ENCODE measurements around the gene SLC25A25. TPM values are rescaled to one million over a fixed set of nuclear protein-coding genes. Genes with fewer than 3 reads are reported as not detected.

The SLC25A25 gene
- total and polyA plus RNA-seq, 5 donors from 2014 or later, result 11.3 to 13.8 (median 12.0) TPM

DNA sequence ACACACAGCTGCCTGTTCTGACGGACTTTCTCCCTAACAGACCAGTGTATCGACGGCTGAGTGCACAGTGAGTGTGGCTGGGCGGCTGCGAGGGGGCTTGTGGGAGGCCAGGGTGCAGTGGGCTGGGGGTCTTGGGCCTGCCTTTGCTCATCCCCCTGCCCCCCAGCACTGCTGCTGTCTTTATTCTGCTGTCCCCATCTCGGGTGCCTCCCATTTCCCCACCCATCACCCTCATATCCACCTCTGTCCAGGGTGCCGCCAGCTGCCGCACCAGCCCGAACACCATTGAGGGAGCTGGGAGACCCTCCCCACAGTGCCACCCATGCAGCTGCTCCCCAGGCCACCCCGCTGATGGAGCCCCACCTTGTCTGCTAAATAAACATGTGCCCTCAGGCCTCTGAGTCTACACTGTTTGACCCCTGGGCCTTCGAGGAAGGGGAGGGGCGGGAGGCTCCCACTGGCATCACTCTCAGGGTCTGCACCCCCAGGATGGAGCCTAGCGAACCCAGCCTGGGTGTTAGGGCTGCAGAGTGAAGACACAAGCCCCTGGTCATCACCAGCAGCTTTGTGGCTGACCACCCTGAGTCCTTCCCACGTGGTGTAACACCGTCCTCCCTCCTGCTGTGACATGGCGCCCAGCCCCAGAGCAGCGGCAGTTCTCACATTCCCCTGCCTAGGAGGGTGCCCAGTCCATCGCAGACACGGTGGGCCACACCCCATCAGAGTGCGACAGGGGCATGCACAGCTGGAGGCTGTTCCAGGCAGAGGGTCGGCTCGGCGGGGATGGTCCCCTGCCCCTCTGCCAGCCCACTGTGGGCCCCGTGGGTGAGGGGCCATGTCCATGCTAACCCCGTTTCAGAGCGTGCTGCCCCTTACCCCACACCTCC, 85.3 kb downstream of the SLC25A25 start:
- Histone ChIP-seq H3K36me3 (ENCODE audit: control insufficient read depth, insufficient read depth, low read length) (no peaks in the 10 kb centered on the region), H3K4me1 (ENCODE audit: control insufficient read depth, insufficient read depth, low read length, poor library complexity, severe bottlenecking) (no peaks in the 10 kb centered on the region), H3K27me3 (ENCODE audit: control insufficient read depth, insufficient read depth, low read length) (no peaks in the 10 kb centered on the region), H3K9me3 (ENCODE audit: control insufficient read depth in 2 of 2, low read length in 2 of 2) (no peaks in the 10 kb centered on the region), H3K27ac (ENCODE audit: insufficient read depth, low read length, poor library complexity, severe bottlenecking) (no peak overlapping the region), H3K4me3 (ENCODE audit: low read depth, low read length) (no peak overlapping the region)
- Mint-ChIP-seq H3K36me3 (no peaks in the 10 kb centered on the region), H3K27ac (no peak overlapping the region), H3K4me3 (no peak overlapping the region), H3K27me3 (no peaks in the 10 kb centered on the region), H3K4me1 (peaks cover 0 to 4% (median 0%) of the 10 kb centered on the region in 4 donors), H3K9me3 (no peaks in the 10 kb centered on the region)
- DNase-seq (no peak), ATAC-seq (ENCODE audit: low read depth in 2 of 2) (no peak)

GRCh38 chr9:128153947-128154695, 86.1 kb downstream of the SLC25A25 start:
- no peaks in the 10 kb centered on the region for H3K36me3 Mint-ChIP-seq
- ATAC-seq (ENCODE audit: low read depth in 2 of 2) (no peak), DNase-seq (no peak)
- Histone ChIP-seq H3K9me3 (ENCODE audit: control insufficient read depth in 2 of 2, low read length in 2 of 2) (no peaks in the 10 kb centered on the region), H3K27ac (ENCODE audit: insufficient read depth, low read length, poor library complexity, severe bottlenecking) (no peak overlapping the region), H3K4me3 (ENCODE audit: low read depth, low read length) (no peak overlapping the region), H3K36me3 (ENCODE audit: control insufficient read depth, insufficient read depth, low read length) (no peaks in the 10 kb centered on the region), H3K27me3 (ENCODE audit: control insufficient read depth, insufficient read depth, low read length) (no peaks in the 10 kb centered on the region), H3K4me1 (ENCODE audit: control insufficient read depth, insufficient read depth, low read length, poor library complexity, severe bottlenecking) (no peaks in the 10 kb centered on the region)
- no peak overlapping the region for H3K4me3 Mint-ChIP-seq
- no peaks in the 10 kb centered on the region for H3K27me3 Mint-ChIP-seq
- peaks cover 0 to 5% (median under 1%) of the 10 kb centered on the region in 4 donors for H3K4me1 Mint-ChIP-seq
- H3K27ac Mint-ChIP-seq, result no peak overlapping the region
- no peaks in the 10 kb centered on the region for H3K9me3 Mint-ChIP-seq

GRCh38 chr9:128155736-128156500, 87.9 kb downstream of the SLC25A25 start:
- Histone ChIP-seq H3K36me3 (ENCODE audit: control insufficient read depth, insufficient read depth, low read length) (no peaks in the 10 kb centered on the region), H3K27ac (ENCODE audit: insufficient read depth, low read length, poor library complexity, severe bottlenecking) (no peak overlapping the region), H3K4me1 (ENCODE audit: control insufficient read depth, insufficient read depth, low read length, poor library complexity, severe bottlenecking) (peaks cover 14% of the 10 kb centered on the region), H3K9me3 (ENCODE audit: control insufficient read depth in 2 of 2, low read length in 2 of 2) (no peaks in the 10 kb centered on the region), H3K4me3 (ENCODE audit: low read depth, low read length) (no peak overlapping the region), H3K27me3 (ENCODE audit: control insufficient read depth, insufficient read depth, low read length) (no peaks in the 10 kb centered on the region)
- no peak overlapping the region for H3K27ac Mint-ChIP-seq
- no peak for DNase-seq
- no peak for ATAC-seq (ENCODE audit: low read depth in 2 of 2)
- no peaks in the 10 kb centered on the region for H3K9me3 Mint-ChIP-seq
- H3K36me3 Mint-ChIP-seq, result no peaks in the 10 kb centered on the region
- no peaks in the 10 kb centered on the region for H3K27me3 Mint-ChIP-seq
- H3K4me1 Mint-ChIP-seq, result peaks cover under 1 to 13% (median 5%) of the 10 kb centered on the region in 4 donors
- peak overlapping the region in 1 of 4 donors; percentile 10 for H3K4me3 Mint-ChIP-seq

Other genes with a start within 250 kb of the SLC25A25 start
- 3.6 TPM for gene ENG, start 213.6 kb upstream of the SLC25A25 start, total RNA-seq
- gene ENG, start 213.6 kb upstream of the SLC25A25 start, polyA plus RNA-seq, result 1 to 10 TPM in 3 of 4 donors, under 1 TPM in 1; 0.71 to 2.9 (median 1.9) TPM
- gene AK1, start 190.6 kb upstream of the SLC25A25 start, total RNA-seq, result 84.7 TPM
- under 1 TPM; 0.08 to 0.42 (median 0.25) TPM for gene AK1, start 190.6 kb upstream of the SLC25A25 start, polyA plus RNA-seq
- gene ST6GALNAC6, start 168.6 kb upstream of the SLC25A25 start, total RNA-seq, result 136 TPM
- gene ST6GALNAC6, start 168.6 kb upstream of the SLC25A25 start, polyA plus RNA-seq, result 10 to 100 TPM; 43.7 to 50.5 (median 47.9) TPM
- 31.6 TPM for gene ST6GALNAC4, start 151.2 kb upstream of the SLC25A25 start, total RNA-seq
- gene ST6GALNAC4, start 151.2 kb upstream of the SLC25A25 start, polyA plus RNA-seq, result 10 to 100 TPM; 23.1 to 23.8 (median 23.7) TPM
- 3.3 TPM for gene PIP5KL1, start 137.5 kb upstream of the SLC25A25 start, total RNA-seq
- 1 to 10 TPM in 1 of 4 donors, under 1 TPM in 2, not detected in 1; 0.22 to 1.1 (median 0.81) TPM for gene PIP5KL1, start 137.5 kb upstream of the SLC25A25 start, polyA plus RNA-seq
- gene DPM2, start 130.4 kb upstream of the SLC25A25 start, total RNA-seq, result 35.7 TPM
- 10 to 100 TPM; 27.5 to 30.6 (median 29.7) TPM for gene DPM2, start 130.4 kb upstream of the SLC25A25 start, polyA plus RNA-seq
- 402 TPM for gene EEIG1, start 87.2 kb upstream of the SLC25A25 start, total RNA-seq
- gene EEIG1, start 87.2 kb upstream of the SLC25A25 start, polyA plus RNA-seq, result 100 to 1,000 TPM; 140 to 190 (median 177) TPM
- gene NAIF1, start 912 bp upstream of the SLC25A25 start, total RNA-seq, result 16.8 TPM
- 10 to 100 TPM in 3 of 4 donors, 1 to 10 TPM in 1; 7.8 to 14.7 (median 12.3) TPM for gene NAIF1, start 912 bp upstream of the SLC25A25 start, polyA plus RNA-seq
- gene PTGES2, start 59.5 kb downstream of the SLC25A25 start, total RNA-seq, result 48.6 TPM
- 10 to 100 TPM; 33.8 to 39.1 (median 37.6) TPM for gene PTGES2, start 59.5 kb downstream of the SLC25A25 start, polyA plus RNA-seq
- gene LCN2, start 81.2 kb downstream of the SLC25A25 start, total RNA-seq, result 0.94 TPM
- not detected for gene LCN2, start 81.2 kb downstream of the SLC25A25 start, polyA plus RNA-seq
- 70.9 TPM for gene BBLN, start 92.0 kb downstream of the SLC25A25 start, total RNA-seq
- 100 to 1,000 TPM; 111 to 176 (median 128) TPM for gene BBLN, start 92.0 kb downstream of the SLC25A25 start, polyA plus RNA-seq
- gene CIZ1, start 123.3 kb downstream of the SLC25A25 start, total RNA-seq, result 128 TPM
- gene CIZ1, start 123.3 kb downstream of the SLC25A25 start, polyA plus RNA-seq, result 1 to 10 TPM; 7.2 to 9.3 (median 8.0) TPM
- 1.5 TPM for gene DNM1, start 135.1 kb downstream of the SLC25A25 start, total RNA-seq
- gene DNM1, start 135.1 kb downstream of the SLC25A25 start, polyA plus RNA-seq, result not detected
- gene GOLGA2, start 207.8 kb downstream of the SLC25A25 start, total RNA-seq, result 55.8 TPM
- 1 to 10 TPM; 3.7 to 5.0 (median 4.1) TPM for gene GOLGA2, start 207.8 kb downstream of the SLC25A25 start, polyA plus RNA-seq
- 10.6 TPM for gene SWI5, start 208.0 kb downstream of the SLC25A25 start, total RNA-seq
- 10 to 100 TPM; 19.8 to 27.1 (median 22.5) TPM for gene SWI5, start 208.0 kb downstream of the SLC25A25 start, polyA plus RNA-seq

All from CD4-positive, CD25-positive, alpha-beta regulatory T cell (primary cell).